Measurements from ENCODE around the gene FLT4.

FLT4 gene

DNA sequence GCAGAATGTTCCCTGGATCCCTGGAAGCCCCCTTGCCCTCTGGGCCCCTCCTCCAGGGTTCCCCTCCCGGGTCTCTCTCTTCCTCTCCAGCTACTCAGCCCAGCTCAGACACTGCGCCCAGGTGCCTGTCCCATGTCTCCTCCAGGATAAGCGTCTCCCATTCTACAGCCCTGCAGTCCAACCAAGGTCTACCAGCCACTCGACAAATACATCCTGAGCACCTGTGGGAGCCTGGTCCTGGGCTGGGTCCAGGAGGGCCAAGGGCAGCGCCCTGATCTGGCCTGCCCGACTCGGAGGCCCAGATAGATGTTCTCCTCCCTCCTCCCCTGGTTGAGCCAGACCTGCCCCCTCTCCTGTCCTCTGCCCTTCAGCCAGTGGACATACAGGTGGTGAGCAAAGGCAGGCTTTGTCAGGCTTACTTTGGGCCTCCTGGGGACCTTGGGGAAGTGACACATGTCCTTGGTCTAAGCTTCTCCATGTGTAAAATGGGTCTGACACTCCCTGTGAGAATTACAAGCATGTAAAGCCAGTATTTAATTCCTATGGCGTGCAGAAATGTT is 1.4 kb downstream of the FLT4 start:
- DNase-seq = no peak
- no peaks in the 10 kb centered on the region for H3K36me3 ChIP-seq (replicated peaks)
- H3K27me3 ChIP-seq (replicated peaks) = peaks cover 26% of the 10 kb centered on the region
- H3K4me3 ChIP-seq (ENCODE audit: low read depth, low read length) = no peak overlapping the region
- no peak overlapping the region for H3K27ac ChIP-seq
- in situ Hi-C loops (cut with HindIII; ENCODE audit: low pct_ligation_motif_present, low sequenced_read_pairs) = no loop called here
- TF ChIP-seq, protein P1, sequence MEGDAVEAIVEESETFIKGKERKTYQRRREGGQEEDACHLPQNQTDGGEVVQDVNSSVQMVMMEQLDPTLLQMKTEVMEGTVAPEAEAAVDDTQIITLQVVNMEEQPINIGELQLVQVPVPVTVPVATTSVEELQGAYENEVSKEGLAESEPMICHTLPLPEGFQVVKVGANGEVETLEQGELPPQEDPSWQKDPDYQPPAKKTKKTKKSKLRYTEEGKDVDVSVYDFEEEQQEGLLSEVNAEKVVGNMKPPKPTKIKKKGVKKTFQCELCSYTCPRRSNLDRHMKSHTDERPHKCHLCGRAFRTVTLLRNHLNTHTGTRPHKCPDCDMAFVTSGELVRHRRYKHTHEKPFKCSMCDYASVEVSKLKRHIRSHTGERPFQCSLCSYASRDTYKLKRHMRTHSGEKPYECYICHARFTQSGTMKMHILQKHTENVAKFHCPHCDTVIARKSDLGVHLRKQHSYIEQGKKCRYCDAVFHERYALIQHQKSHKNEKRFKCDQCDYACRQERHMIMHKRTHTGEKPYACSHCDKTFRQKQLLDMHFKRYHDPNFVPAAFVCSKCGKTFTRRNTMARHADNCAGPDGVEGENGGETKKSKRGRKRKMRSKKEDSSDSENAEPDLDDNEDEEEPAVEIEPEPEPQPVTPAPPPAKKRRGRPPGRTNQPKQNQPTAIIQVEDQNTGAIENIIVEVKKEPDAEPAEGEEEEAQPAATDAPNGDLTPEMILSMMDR (IDR thresholded peaks at IDR 0.05; ENCODE audit: low read depth, low read length, missing control alignments) = no peak

DNA sequence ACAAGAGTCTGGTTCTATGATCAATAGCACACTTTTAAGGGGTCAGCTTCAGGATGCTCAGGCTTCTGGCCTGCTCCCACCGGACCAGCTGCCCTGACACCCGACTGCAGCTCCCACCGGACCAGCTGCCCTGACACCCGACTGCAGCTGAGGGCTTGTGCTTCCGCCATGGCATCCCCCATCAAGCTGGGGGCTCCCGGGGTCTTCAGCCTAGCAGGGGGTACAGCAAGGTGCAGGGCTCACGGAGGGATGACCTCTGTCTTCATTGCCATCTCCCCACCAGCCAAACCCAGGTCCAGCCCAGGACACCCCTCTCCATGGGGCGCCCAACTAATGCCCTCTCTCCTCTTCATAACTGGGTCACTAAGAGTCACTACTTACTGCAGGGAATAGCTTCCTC is 1.9 kb downstream of the FLT4 start:
- Histone ChIP-seq H3K36me3 (replicated peaks) (no peaks in the 10 kb centered on the region), H3K4me3 (ENCODE audit: low read depth, low read length) (no peak overlapping the region), H3K27ac (no peak overlapping the region), H3K27me3 (replicated peaks) (peaks cover 26% of the 10 kb centered on the region)
- DNase-seq = no peak
- TF ChIP-seq, protein P1 (IDR thresholded peaks at IDR 0.05; ENCODE audit: low read depth, low read length, missing control alignments) = no peak
- in situ Hi-C loops (cut with HindIII; ENCODE audit: low pct_ligation_motif_present, low sequenced_read_pairs) = no loop called here

DNA sequence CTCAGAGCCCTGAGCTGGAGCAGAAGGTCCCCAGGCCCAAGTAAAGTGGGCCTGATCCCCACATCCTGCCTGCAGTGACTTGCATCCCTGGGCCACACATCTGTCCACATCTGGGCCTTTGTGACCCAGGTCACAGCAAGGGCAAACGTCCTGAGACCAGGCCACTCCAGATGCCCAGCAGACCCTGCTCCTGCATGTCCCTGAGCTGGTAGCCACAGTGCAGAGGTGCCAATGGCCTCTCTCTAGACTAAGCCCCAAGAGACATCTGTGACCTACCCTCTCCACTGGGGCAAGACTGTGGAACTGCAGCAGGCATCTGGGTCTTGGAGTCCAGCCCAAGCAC is 2.5 kb downstream of the FLT4 start:
- no peak overlapping the region for H3K4me3 ChIP-seq (ENCODE audit: low read depth, low read length)
- in situ Hi-C loops (cut with HindIII; ENCODE audit: low pct_ligation_motif_present, low sequenced_read_pairs) = no loop called here
- H3K36me3 ChIP-seq (replicated peaks) = no peaks in the 10 kb centered on the region
- no peak for DNase-seq
- peaks cover 26% of the 10 kb centered on the region for H3K27me3 ChIP-seq (replicated peaks)
- no peak overlapping the region for H3K27ac ChIP-seq
- TF ChIP-seq, protein P1 (IDR thresholded peaks at IDR 0.05; ENCODE audit: low read depth, low read length, missing control alignments) = no peak

DNA sequence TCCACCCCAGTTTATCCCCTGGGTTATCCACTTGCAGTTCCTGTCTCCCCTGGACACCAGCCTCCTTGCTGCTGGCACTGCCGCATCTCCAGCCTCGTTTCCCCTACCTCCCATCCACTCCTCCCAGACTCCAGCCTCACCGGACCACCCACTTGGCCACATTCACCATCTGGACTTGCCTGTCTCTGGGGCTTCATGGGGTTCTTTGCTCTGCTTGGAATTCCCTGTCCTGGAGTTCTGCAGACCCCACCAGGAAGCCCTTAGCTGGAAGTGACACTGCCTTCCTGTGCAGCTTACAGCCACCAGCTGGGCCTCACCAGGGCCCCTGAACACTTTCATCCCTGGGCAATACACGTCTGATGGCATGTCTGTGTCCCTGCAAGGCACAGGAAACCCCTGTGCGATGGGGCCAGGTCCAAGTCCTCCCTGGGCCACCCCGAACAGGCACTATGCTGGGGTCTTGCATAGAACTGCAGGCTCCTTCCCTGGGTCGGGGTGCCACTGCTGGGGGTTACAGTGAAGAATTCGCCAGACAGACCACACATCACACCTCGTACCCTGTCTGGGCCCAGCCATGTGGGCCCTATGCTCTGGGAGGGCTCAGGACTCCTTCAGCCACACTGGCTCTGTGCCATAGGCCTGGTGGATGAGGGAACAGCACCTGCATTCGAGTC is 3.0 kb downstream of the FLT4 start:
- Histone ChIP-seq H3K27me3 (replicated peaks) (peaks cover 26% of the 10 kb centered on the region), H3K36me3 (replicated peaks) (no peaks in the 10 kb centered on the region), H3K27ac (no peak overlapping the region), H3K4me3 (ENCODE audit: low read depth, low read length) (no peak overlapping the region)
- no peak for DNase-seq
- in situ Hi-C loops (cut with HindIII; ENCODE audit: low pct_ligation_motif_present, low sequenced_read_pairs) = no loop called here
- TF ChIP-seq, protein P1 (IDR thresholded peaks at IDR 0.05; ENCODE audit: low read depth, low read length, missing control alignments) = no peak

DNA sequence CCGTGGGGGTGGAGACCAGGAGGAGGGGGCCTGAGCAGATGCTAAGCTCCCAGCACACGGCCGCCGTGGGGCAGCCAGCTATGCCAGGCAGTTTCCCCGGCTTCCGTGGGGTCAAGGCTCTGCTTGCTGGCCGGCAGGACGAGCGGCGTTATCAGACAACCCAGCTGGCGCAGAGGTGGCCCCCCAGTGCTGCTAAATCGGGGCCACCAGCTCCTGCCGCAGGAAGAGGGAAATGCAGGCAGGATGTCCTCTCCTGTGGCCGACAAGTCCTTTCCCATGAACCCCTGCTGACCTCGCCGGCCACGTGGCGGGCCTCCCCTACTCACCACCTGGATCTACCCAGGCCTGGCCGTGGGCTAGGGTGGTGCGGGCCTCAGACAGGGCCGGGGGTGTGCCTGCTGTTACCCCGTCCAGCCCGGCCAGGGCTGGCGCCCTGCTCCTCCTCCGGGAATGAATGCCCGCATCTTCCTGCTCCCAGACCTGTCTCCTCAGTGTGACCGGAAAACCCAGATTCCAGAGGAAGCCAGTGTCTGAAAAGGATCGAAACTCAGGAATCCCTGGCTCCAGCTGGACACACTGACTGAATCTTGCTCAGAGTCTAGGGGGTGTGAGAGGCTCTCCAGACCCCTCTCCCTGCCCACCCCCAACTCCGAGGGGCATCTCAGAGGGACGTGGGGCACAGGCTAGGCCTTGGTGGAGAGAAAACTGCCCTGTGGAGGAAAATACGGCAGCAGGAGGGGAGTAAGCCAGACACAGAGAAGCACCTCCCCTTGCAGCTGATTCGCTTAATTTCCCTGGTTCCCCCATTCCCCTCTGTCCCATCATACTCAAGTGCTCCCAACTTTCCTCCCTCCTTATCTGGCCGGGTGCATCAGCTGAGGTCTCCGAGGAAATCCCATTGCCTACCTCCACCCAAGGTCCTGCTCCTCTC is 3.9 kb downstream of the FLT4 start:
- DNase-seq = no peak
- H3K27me3 ChIP-seq (replicated peaks) = peaks cover 26% of the 10 kb centered on the region
- H3K4me3 ChIP-seq (ENCODE audit: low read depth, low read length) = no peak overlapping the region
- in situ Hi-C loops (cut with HindIII; ENCODE audit: low pct_ligation_motif_present, low sequenced_read_pairs) = no loop called here
- no peaks in the 10 kb centered on the region for H3K36me3 ChIP-seq (replicated peaks)
- H3K27ac ChIP-seq = no peak overlapping the region
- TF ChIP-seq, protein P1 (IDR thresholded peaks at IDR 0.05; ENCODE audit: low read depth, low read length, missing control alignments) = no peak
